Esophagus muscularis mucosa (tissue), 4 donors: ENCODE data around the gene KCNJ9.

Source experiments
- CTCF ChIP-seq, 3 experiments: fragments of 200-600 bp in 2 of 3; fragments of 450-650 bp in 1 of 3; sonication (generic) in 2 of 3; IDR thresholded peaks; one replicate each; pipeline ENCODE4 v1.5.1; 2017 to 2019; ENCODE audit warnings: antibody characterized with exemption in 3 of 3, mild to moderate bottlenecking in 2 of 3, moderate library complexity in 1 of 3
- EP300 ChIP-seq: sonication (generic); formaldehyde crosslinking; IDR thresholded peaks from one replicate; pipeline ENCODE4 v1.6.1; 2017; ENCODE audit warnings: antibody characterized with exemption
- POLR2A ChIP-seq: fragments of 450-650 bp; IDR thresholded peaks from one replicate; pipeline ENCODE4 v1.6.1; 2017; ENCODE audit warnings: antibody characterized with exemption, moderate library complexity, mild to moderate bottlenecking, low read depth
- POLR2AphosphoS5 ChIP-seq, 2 donors: sonication (generic); formaldehyde crosslinking; IDR thresholded peaks; one replicate each; pipeline ENCODE4 v1.6.1; 2017; ENCODE audit warnings: antibody characterized with exemption in 2 of 2

DNA sequence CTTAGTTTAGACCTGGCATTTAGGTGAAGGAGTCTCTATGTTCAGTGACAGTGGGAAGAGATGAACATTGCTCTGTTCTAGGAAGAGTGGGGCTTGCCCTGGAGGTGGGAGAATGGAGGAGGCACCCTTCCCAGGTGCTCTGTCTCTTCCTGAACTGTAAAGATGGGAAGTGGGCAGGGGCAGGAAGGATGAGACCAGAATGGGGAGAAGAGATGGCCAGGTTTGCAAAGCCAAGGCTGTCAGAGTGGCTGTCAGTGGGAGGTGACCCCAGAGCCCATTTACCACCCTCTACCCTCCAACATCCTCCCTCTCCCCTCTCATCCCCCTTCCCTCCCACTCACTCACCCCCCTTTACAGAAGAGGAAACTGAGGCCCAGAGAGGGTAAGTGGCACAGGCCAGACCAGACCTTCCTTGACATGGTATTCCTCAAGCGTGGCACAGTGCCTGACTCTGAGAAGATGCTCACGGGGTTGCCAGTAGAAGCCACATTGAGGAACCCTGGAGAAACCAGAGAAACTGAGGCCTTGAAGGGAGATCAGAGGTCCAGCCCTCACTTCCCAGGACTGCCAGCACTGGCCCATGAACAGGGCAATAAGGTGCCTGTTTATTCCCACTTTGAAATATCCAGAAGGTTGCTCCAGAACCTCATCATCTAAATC, 18.5 kb downstream of the KCNJ9 start:
- TF ChIP-seq CTCF (IDR thresholded peaks at IDR 0.05) (no peak), EP300 (no peak), POLR2A (no peak), POLR2AphosphoS5 (IDR thresholded peaks at IDR 0.05) (no peak)
